GM21723 (cell line): ENCODE results near the gene SUV39H1.

ENCODE experiments used
- ATAC-seq: cut with Tn5 transposase; IDR thresholded peaks from one replicate; pipeline ENCODE4 v1.9.1; 2021; ENCODE audit warnings: mild to moderate bottlenecking, moderate library complexity; ENCODE audit not compliant: unreplicated experiment

SUV39H1 gene

DNA sequence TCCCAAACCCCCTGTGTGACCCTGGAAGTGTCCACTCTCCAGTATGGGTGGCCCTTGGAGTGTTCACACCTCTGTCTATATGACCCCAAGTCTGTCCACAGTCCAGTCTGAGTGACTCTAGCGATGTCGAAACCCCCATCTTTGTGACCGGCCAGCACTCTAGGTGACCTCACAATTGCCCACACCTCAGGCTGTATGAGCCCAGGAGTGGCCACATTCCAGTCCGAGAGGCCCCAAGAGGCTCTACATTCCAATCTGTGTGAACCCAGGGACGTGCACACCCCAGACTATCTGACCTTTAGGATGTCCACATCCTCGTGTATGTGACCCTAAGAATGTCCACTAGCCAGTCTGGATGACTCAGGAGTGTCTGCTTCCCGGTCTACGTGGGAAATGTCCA lies 57.7 kb downstream of the SUV39H1 start:
- ATAC-seq = no peak
